Fibroblast of villous mesenchyme (primary cell): Measurements from ENCODE around the gene DNTTIP2. TPM values are rescaled to one million over a fixed set of nuclear protein-coding genes. Genes with fewer than 3 reads are reported as not detected.
A peak's percentile ranks its signal among the peaks of the same experiment; 100 is the strongest.
"Not testable (repeated sequence)": the region's sequence is repeated elsewhere in the genome, so short reads cannot be mapped to it uniquely, and the experiment has no call there.

ENCODE experiments used
- DNase-seq: peaks from one replicate; pipeline ENCODE4 v3.0.0-alpha.2; 2010; ENCODE audit warnings: low read depth
- H3K4me3 ChIP-seq: 2 replicates; pipeline ENCODE4 v1.5.1; 2011; ENCODE audit warnings: low read depth, mild to moderate bottlenecking, low read length
- total RNA-seq: library from RNA; depleted of rRNA; stranded (reverse); fragments of >200 nt; gene quantifications from 2 replicates; pipeline ENCODE4 v1.2.3, GENCODE V29; 2012
- TF ChIP-seq, protein P1 (sequence below): IDR thresholded peaks from 2 replicates; pipeline ENCODE4 v1.5.1; 2012; ENCODE audit warnings: low read depth, mild to moderate bottlenecking, low read length; ENCODE audit not compliant: insufficient read depth

The DNTTIP2 gene
- total RNA-seq, 1 donor, result 31.5 TPM

DNA sequence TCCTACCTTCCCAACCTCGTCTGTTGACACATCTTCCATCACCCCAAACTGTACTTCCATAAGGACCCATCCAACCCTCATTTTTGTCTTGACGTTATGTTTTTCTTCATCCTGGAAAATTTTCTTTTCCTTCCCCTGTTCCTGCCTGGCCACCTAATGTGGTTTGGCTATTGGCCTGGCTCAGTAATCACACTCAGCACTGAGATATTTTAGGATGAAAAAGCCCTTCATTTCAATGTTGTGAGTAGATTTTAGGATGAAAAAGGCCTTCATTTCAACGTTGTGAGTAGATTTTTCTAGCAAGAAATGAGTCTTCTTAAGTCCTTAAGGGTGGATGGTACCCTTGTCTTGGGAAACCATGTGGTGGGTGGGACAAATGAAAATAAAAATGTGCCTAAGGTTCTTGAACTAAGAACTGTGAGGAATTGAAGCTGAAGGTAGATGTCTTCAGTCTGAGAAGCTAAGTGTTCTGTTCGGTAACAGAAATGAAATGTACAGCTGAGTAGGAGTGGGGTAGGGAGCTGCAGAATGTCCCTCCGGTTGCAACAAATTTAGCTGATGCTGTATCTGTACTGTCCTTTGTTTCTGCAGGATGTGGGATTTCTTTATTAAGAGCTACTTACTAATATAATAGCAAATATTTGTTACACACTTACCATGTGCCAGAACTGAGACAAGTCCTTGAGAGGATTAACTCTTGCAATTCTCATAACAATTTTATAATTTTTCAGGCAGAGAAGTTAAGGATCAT is 36.1 kb downstream of the DNTTIP2 start:
- H3K4me3 ChIP-seq, result no peak overlapping the region
- DNase-seq, result no peak
- TF ChIP-seq, protein P1, sequence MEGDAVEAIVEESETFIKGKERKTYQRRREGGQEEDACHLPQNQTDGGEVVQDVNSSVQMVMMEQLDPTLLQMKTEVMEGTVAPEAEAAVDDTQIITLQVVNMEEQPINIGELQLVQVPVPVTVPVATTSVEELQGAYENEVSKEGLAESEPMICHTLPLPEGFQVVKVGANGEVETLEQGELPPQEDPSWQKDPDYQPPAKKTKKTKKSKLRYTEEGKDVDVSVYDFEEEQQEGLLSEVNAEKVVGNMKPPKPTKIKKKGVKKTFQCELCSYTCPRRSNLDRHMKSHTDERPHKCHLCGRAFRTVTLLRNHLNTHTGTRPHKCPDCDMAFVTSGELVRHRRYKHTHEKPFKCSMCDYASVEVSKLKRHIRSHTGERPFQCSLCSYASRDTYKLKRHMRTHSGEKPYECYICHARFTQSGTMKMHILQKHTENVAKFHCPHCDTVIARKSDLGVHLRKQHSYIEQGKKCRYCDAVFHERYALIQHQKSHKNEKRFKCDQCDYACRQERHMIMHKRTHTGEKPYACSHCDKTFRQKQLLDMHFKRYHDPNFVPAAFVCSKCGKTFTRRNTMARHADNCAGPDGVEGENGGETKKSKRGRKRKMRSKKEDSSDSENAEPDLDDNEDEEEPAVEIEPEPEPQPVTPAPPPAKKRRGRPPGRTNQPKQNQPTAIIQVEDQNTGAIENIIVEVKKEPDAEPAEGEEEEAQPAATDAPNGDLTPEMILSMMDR, result no peak

DNA sequence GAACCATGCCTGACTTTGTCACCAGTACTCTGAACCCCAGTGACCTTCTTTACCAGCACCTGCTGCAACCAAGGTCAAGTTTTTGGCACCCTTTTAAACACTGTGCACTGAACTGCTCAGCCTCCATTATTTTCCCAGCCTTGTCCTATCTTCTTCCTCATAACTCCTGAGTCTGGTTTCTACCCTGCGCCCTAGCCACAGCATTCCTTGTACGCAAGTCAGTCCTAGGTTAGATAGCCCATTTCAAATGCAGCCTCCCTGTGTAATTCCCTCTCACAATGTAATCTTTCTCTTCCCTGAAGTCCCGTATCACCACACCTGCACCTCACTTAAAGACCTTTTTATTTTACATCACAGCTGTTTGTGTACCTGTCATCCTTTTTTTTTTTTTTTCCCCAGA is 37.2 kb downstream of the DNTTIP2 start:
- H3K4me3 ChIP-seq, result no peak overlapping the region
- TF ChIP-seq, protein P1, result no peak
- DNase-seq, result no peak

DNA sequence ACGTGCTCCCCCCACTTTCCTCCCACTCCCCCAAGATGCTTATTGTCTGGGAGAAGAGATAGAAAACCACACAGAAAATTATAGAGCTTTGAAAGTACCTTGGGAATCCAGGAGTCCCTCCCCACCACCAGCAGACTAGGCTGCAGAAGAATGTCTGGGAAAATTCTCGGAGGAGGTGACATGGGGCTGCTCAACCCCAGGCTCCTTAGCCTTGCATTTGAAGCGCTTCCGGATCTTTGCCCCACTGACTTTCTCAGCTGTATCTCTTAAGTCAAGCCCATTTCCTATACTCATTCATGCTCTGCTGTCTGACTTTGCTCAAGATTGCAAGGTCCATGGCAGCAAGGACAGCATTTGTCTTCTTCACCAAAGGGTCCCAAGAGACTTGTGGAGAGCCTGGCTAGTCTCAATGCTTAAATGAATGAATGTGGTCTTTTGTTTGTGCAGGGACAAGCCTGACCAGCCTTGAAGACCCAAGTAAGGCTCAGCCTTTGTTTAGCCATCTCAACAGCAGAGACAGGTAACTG is 38.0 kb downstream of the DNTTIP2 start:
- TF ChIP-seq, protein P1, result no peak
- DNase-seq, result no peak
- no peak overlapping the region for H3K4me3 ChIP-seq

DNA sequence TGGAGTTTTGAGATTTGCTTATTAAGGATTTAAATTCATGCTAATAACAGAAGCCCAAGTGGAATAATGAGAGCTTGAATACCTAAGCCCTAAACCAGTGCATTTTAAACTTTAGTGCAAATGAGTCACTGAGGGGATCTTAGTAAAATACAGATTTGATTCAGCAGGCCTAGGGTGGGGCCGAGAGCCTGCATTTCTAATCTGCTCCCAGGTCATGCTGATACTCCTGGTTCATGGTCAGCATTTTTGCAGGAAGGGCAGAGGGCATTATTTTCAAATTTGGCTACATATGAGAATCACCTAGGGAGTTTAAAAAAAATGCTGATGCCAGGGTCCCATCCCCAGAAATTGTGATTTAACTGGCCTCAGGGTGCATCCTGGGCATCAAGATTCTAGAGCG is 39.3 kb downstream of the DNTTIP2 start:
- H3K4me3 ChIP-seq, result no peak overlapping the region
- TF ChIP-seq, protein P1, result no peak
- DNase-seq, result no peak

DNA sequence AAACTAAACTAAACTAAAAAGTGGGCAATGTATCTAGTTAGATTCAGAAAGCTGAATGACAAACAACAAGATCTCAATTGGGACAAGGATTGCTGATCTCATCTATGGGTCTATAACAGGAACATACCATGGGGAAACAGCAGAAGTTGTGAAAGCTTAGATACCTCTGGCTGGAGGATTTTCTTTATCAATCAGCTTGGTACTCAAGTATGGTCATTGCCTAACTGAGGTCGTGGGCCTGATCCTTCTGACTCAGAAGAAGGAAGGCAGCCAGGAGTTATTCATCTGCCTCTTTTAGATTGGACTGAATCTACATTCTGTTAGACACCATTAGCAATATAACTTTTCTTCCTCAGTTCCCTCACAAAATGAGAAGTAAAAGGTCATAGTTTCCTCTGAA is 39.7 kb downstream of the DNTTIP2 start:
- H3K4me3 ChIP-seq, result no peak overlapping the region
- TF ChIP-seq, protein P1, result no peak
- DNase-seq, result peak; percentile 92

DNA sequence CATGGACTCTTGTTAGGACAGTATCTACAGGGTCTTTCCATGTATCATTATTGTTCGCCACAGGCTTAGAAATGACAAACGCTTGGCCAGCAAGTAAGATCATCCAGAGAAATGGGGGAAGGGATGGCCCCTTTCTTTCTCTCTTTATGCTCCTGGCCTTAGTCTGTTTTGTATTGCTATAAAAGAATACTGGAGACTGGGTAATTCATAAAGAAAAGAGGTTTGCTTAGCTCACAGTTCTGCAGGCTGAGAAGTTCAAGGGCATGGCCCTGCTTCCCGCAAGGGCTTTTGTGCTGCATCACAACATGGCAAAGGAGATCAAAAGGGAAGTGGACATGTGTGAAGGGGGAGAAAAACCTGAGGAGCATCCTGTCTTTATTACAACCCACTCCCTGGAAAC is 41.0 kb downstream of the DNTTIP2 start:
- H3K4me3 ChIP-seq, result no peak overlapping the region
- DNase-seq, result no peak
- TF ChIP-seq, protein P1, result no peak

DNA sequence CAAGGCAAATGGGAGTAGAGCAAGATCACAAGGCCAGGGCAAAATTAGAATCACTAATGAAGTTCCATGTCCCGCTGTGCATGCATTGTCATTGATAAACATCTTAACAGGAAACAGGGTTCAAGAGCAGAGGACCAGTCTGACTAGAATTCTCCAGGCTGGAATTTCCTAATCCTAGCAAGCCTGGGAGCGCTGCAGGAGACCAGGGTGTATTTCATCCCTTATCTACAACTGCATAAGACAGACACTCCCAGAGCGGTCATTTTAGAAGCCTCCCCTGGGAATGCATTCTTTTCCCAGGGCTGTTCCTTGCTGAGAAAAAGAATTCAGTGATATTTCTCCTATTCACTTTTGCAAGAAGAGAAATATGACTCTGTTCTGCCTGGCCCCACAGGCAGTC is 45.7 kb downstream of the DNTTIP2 start:
- DNase-seq, H3K4me3 ChIP-seq: not testable (repeated sequence)
